ENCODE data around the gene CYP2E1.
A peak's percentile ranks its signal among the peaks of the same experiment; 100 is the strongest.
"Not testable (repeated sequence)": the region's sequence is repeated elsewhere in the genome, so short reads cannot be mapped to it uniquely, and the experiment has no call there.

The CYP2E1 gene

DNA sequence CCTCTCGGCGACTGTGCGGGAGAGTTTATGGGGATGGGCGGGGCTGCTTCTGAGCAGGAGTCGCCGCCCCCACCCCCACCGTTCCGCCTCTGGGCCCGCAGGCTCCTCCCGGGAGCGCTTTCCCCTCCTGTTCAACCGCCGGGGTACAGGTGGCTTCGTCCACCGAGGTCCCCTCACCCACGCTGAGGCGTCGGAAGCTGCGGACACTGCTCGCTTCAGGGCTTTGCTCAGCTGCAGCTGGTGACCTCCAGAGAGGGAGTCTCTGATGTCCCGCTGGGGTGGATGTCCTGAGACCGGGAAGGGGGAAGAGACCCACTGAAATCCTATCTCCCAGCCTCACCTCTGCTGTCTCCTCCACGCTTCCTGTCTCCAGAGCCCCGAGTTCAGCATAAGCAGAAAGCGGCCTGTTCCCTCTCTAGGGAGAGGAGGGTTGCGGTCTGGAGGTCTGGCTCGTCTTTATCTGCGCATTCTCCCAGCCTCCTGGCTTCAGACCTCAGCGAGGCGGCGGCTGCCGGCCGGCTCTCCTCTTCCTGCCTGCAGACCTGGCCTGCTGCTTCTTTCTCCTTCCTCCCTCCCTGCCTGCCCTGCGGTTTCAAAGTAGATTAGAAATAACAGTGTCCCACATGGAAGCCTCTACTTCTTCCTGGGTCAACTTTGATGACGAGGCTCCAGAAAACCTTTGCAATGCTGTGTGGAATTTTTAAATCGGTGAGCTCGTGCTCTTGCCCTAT is 1.8 kb downstream of the CYP2E1 start:
- peak; percentile 29 for DNase-seq

- DNase-seq = no peak
Observed at GRCh38 chr10:133529576-133529946, 2.4 kb downstream of the CYP2E1 start.

GRCh38 chr10:133530506-133530905 is 3.3 kb downstream of the CYP2E1 start:
- peak; percentile 27 for DNase-seq

GRCh38 chr10:133532871-133533270 is 5.7 kb downstream of the CYP2E1 start:
- no peak for DNase-seq

GRCh38 chr10:133534417-133534816 is 7.3 kb downstream of the CYP2E1 start:
- no peak for DNase-seq

DNA sequence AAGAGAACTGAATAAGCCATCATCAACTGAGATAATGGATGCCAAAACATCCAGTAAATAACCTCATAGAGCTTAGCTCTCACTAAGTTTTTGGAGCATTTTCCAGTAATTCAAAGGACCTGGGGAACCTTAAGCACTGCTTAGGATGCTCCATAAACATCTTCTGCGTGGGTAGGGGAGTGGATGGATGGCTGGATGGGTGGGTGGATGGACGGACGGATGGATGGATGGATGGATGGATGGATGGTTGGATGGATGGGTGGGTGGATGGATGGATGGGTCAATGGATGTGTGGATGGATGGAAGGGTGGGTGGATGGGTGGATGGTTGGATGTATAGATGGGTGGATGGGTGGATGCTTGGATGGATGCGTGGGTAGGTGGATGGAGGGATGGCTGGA is 9.0 kb downstream of the CYP2E1 start:
- no peak for DNase-seq

DNA sequence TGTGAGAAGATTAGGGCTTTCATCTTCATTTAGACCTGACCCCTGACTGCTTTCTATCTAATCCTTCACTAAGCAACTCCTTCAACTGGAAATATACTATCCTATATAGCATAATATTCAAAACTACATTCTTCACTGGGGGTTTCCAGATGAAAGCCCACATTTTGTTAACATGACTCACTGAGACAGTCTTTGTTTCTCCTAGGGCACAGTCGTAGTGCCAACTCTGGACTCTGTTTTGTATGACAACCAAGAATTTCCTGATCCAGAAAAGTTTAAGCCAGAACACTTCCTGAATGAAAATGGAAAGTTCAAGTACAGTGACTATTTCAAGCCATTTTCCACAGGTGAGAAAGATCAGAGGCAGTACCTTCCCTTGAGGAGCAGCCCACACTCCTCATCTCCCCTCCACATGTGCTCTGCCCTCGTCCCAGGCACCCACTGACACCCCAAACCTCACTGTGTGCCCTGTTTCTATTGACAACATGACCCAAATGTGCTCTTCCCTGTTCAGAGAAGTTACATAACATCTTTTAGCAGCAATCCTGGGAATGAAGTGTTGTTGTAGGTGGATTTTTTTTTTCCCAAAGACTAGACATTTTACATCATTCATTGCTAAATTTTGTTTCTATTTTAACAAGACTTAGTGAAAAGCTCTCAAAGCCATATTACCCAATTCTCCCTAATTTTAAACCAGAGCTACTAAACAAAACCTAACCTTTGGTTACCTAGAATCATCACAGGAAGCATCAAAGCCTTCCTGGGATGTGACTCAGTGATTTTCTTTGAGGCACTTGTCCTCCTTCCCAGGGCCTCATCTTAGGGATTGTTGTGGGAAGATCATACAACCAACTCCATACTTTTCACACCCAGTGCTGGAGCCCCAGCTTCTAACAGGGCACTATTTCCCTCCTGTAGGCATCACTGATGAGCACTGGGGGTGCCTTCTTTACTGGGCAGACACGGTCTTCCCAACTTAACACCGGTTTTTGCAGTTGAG is 10.7 kb downstream of the CYP2E1 start:
- DNase-seq = no peak

- not testable (repeated sequence) for DNase-seq
Observed at GRCh38 chr10:133541441-133541975, 14.3 kb downstream of the CYP2E1 start.

DNA sequence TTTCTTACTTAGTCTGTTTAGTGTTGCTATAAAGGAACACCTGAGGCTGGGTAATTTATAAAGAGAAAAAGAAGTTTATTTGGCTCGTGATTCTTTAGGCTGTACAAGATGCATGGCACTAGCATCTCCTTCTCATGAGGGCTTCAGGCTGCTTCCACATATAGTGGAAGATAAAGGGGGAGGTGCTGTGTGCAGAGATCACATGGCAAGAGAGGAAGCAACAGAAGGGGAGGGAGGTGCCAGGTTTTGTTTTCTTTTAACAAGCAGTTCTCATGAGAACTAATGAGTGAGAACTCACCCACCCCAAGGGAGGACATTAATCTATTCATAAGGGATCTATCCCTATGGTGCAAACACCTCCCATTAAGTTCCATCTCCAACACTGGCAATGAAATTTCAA is 17.3 kb downstream of the CYP2E1 start:
- peak; percentile 75 for DNase-seq

- no peak for DNase-seq
Observed at GRCh38 chr10:133554600-133554999, 27.4 kb downstream of the CYP2E1 start.

DNA sequence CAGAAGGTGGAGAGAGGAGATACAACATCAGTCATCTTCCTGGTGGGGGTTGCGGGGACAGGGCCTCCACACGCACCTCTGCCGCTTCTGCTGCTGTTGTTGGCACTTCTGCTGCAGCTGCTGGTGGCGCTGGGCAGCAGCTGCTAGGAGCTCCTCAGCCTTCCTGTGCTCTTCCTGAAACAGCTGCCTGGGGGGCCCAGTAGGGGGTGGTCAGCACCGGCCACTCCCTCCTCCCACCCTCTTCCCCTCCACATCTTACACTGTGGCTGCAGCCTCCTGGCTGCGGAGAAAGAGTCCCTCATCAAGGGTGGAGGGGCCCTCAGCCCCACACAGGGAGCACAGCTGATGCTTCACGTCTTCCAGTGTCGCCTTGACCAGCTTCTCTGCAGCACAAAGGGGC is 28.4 kb downstream of the CYP2E1 start:
- no peak for DNase-seq

- no peak for DNase-seq
Observed at GRCh38 chr10:133557381-133557780, 30.2 kb downstream of the CYP2E1 start.

GRCh38 chr10:133559216-133559615 is 32.1 kb downstream of the CYP2E1 start:
- DNase-seq = no peak

GRCh38 chr10:133564816-133565215 is 37.7 kb downstream of the CYP2E1 start:
- DNase-seq = no peak

- DNase-seq = no peak
Observed at GRCh38 chr10:133565441-133566294, 38.5 kb downstream of the CYP2E1 start, which contains the start of gene SYCE1. Gene SYCE1 (minus strand): TSS chr10:133565583. CDS start chr10:133565529, 54 bp downstream.

GRCh38 chr10:133567119-133567518 is 40.0 kb downstream of the CYP2E1 start:
- no peak for DNase-seq

DNA sequence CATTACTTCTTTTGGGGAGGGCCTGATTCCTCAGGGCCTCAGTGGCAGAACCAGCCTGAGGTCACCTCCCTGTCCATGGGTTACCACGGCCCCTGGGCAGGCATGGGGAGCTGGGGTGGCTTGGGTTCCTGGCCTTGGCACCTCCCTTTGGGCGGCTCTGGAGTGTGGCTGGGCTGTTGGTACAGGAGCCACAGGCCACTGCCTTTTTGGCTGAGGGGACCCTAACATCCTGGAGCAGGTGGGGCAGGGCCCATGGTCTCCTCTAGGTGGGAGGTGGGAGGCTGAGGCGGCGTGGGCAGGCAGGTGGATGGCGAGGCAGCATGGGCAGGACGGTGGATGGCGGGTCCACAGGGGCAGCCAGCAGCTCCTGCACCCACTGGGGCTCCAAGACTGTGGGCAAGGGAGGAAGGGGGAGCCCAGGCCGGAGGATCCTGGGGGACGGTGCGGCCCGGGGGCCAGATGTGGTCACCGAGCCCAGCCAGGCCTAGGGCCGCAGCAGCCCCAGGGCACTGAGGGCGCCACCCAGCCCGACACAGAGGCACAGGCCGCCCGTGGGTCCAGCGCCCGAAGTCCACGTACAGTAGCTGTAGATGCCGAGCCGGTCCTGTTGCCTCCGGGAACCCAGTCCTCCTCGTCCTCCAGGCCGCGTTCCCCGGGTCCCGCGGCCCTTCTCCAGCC is 40.6 kb downstream of the CYP2E1 start:
- no peak for DNase-seq

DNA sequence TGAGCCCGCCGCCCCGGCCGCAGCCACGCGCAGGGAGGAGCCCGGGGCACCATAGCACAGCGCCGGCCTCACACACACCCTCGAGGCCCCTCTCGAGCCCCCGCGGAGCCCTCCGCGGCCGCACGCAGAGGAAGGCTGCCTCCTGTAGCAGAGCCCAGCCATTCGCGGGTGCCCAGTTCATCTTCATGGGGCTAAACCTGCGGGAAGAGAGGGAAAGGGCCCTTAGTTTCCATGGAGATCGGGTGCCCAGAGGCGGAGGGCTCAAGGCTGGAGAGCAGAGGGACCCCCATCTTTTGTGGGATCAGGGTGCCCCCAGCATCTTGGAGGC is 41.1 kb downstream of the CYP2E1 start:
- no peak for DNase-seq

DNA sequence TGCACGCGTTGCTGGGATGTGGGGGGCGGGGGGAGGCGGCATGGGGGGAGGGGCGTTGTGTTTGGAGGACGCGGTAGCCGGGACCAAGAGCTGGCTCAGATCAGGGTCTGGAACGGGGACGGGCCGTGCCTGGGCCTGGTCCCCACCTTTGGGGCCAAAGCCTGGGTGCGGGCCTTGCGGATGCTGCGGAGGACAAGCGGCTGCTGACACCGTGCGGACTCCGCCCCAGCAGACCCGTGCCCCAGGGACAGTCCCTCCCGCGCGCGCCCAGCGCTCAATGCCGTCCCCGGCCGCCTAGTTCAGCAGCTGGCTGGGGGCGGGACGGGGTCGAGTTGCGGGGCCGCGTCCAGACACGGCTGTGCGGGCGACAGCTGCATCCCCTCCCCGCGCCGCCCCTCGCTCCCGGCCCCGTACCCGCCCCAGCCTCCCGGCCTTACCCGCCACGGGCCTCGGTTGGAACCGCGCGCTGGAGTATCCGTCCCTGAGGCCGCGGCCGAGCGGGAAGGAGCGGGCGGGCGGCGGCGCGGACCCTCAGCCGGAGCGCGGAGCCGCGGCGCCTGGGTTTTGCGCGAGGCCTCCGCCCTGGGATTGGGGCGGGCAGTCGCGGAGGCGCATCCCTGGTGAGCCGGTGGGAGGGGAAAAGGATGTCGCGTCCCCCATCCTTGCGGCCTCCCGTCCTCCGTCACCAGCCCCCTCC is 41.8 kb downstream of the CYP2E1 start:
- not testable (repeated sequence) for DNase-seq

- DNase-seq = not testable (repeated sequence)
Observed at GRCh38 chr10:133569801-133570200, 42.6 kb downstream of the CYP2E1 start.

GRCh38 chr10:133572055-133572454 is 44.9 kb downstream of the CYP2E1 start:
- DNase-seq = not testable (repeated sequence)

Measured in OCI-M1 (cell line).